Nephron (organoid): ENCODE results near the gene ITFG1.

Experiments
- H3K27ac Mint-ChIP-seq, 3 experiments: 2 replicates each; pipeline ENCODE4 v1.8.0; 2020; ENCODE audit warnings: mixed read lengths in 3 of 3, mild to moderate bottlenecking in 2 of 3, moderate library complexity in 1 of 3
- H3K27me3 Mint-ChIP-seq: 2 replicates; pipeline ENCODE4 v1.8.0; 2021; ENCODE audit warnings: low read depth, mild to moderate bottlenecking, moderate library complexity, mixed read lengths
- H3K36me3 Mint-ChIP-seq: 2 replicates; pipeline ENCODE4 v1.8.0; 2020; ENCODE audit warnings: low read depth, mixed read lengths
- H3K4me1 Mint-ChIP-seq: 2 replicates; pipeline ENCODE4 v1.8.0; 2020; ENCODE audit warnings: mixed read lengths
- H3K4me3 Mint-ChIP-seq, 3 experiments: 2 replicates each; pipeline ENCODE4 v1.8.0; 2020; ENCODE audit warnings: mild to moderate bottlenecking in 3 of 3, mixed read lengths in 3 of 3, moderate library complexity in 2 of 3
- H3K9me3 Mint-ChIP-seq: 2 replicates; pipeline ENCODE4 v1.8.0; 2020; ENCODE audit warnings: mixed read lengths
- CTCF ChIP-seq, 3 experiments: fragments of 200-600 bp; sonication (generic); IDR thresholded peaks; one replicate each; pipeline ENCODE4 v1.5.0; 2021; ENCODE audit warnings: antibody characterized with exemption in 3 of 3; ENCODE audit not compliant: unreplicated experiment in 3 of 3

ITFG1 gene

GRCh38 chr16:47490471-47490870, 29.6 kb upstream of the ITFG1 start:
- no peak for TF ChIP-seq CTCF (IDR thresholded peaks at IDR 0.05; ENCODE audit: unreplicated experiment in 3 of 3)
- Mint-ChIP-seq H3K27me3 (no peaks in the 10 kb centered on the region), H3K9me3 (peaks cover 26% of the 10 kb centered on the region)

GRCh38 chr16:47488051-47488450, 27.2 kb upstream of the ITFG1 start:
- Mint-ChIP-seq H3K4me3 (no peak overlapping the region), H3K4me1 (peaks cover 4% of the 10 kb centered on the region), H3K27me3 (no peaks in the 10 kb centered on the region), H3K36me3 (peaks cover 50% of the 10 kb centered on the region), H3K9me3 (peaks cover 26% of the 10 kb centered on the region), H3K27ac (no peak overlapping the region)
- no peak for TF ChIP-seq CTCF (IDR thresholded peaks at IDR 0.05; ENCODE audit: unreplicated experiment in 3 of 3)

More at GRCh38 chr16:47490471-47490870, 29.6 kb upstream of the ITFG1 start:
- Mint-ChIP-seq H3K36me3 (peaks cover 45% of the 10 kb centered on the region), H3K4me3 (no peak overlapping the region), H3K27ac (no peak overlapping the region), H3K4me1 (peaks cover 5% of the 10 kb centered on the region)

- Mint-ChIP-seq H3K9me3 (peaks cover 26% of the 10 kb centered on the region), H3K36me3 (peaks cover 50% of the 10 kb centered on the region), H3K27ac (no peak overlapping the region), H3K27me3 (no peaks in the 10 kb centered on the region), H3K4me1 (no peaks in the 10 kb centered on the region), H3K4me3 (no peak overlapping the region)
- no peak for TF ChIP-seq CTCF (IDR thresholded peaks at IDR 0.05; ENCODE audit: unreplicated experiment in 3 of 3)
Measured at GRCh38 chr16:47486856-47487255, 26.0 kb upstream of the ITFG1 start.

- Mint-ChIP-seq H3K27ac (no peak overlapping the region), H3K4me1 (no peaks in the 10 kb centered on the region), H3K9me3 (peaks cover 5% of the 10 kb centered on the region), H3K27me3 (no peaks in the 10 kb centered on the region), H3K36me3 (peaks cover 24% of the 10 kb centered on the region), H3K4me3 (no peak overlapping the region)
- TF ChIP-seq CTCF (IDR thresholded peaks at IDR 0.05; ENCODE audit: unreplicated experiment in 3 of 3): no peak
Measured at GRCh38 chr16:47483616-47484015, 22.8 kb upstream of the ITFG1 start.

GRCh38 chr16:47481698-47482374, 21.0 kb upstream of the ITFG1 start:
- peaks cover 2% of the 10 kb centered on the region for H3K4me1 Mint-ChIP-seq
- no peak for TF ChIP-seq CTCF (IDR thresholded peaks at IDR 0.05; ENCODE audit: unreplicated experiment in 3 of 3)
- H3K36me3 Mint-ChIP-seq: peaks cover 10% of the 10 kb centered on the region
- no peaks in the 10 kb centered on the region for H3K9me3 Mint-ChIP-seq
- H3K27me3 Mint-ChIP-seq: no peaks in the 10 kb centered on the region
- no peak overlapping the region for H3K27ac Mint-ChIP-seq
- no peak overlapping the region for H3K4me3 Mint-ChIP-seq

GRCh38 chr16:47480410-47480809, 19.5 kb upstream of the ITFG1 start:
- Mint-ChIP-seq H3K4me1 (peaks cover 10% of the 10 kb centered on the region), H3K4me3 (no peak overlapping the region), H3K27me3 (no peaks in the 10 kb centered on the region), H3K9me3 (no peaks in the 10 kb centered on the region), H3K27ac (no peak overlapping the region), H3K36me3 (peaks cover 4% of the 10 kb centered on the region)
- no peak for TF ChIP-seq CTCF (IDR thresholded peaks at IDR 0.05; ENCODE audit: unreplicated experiment in 3 of 3)
